Measurements from ENCODE around the gene LRCH1.
A peak's percentile ranks its signal among the peaks of the same experiment; 100 is the strongest.

LRCH1 gene

DNA sequence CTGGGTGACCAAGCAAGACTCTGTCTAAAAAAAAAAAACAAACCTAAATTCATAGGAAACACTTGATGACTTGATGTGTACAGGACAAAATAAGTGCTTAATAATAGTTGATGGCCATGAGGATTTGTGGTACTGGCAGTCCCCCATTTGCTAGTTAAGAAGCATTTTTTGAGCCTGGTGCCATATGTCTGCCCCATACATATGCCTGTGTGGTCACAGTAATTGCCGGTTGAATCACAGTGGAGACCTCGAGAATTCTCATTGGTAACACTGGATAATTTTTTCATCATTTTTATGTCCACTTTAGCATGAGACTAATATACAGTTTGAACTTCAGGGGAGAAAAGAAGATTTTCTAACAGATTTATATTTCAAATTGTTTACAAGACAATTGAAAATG is 79.2 kb downstream of the LRCH1 start:
- Mint-ChIP-seq H3K27ac (no peak overlapping the region), H3K36me3 (ENCODE audit: low read depth) (peaks cover 16% of the 10 kb centered on the region), H3K4me3 (no peak overlapping the region), H3K27me3 (no peaks in the 10 kb centered on the region), H3K4me1 (ENCODE audit: low read depth) (peaks cover 46% of the 10 kb centered on the region), H3K9me3 (no peaks in the 10 kb centered on the region)

DNA sequence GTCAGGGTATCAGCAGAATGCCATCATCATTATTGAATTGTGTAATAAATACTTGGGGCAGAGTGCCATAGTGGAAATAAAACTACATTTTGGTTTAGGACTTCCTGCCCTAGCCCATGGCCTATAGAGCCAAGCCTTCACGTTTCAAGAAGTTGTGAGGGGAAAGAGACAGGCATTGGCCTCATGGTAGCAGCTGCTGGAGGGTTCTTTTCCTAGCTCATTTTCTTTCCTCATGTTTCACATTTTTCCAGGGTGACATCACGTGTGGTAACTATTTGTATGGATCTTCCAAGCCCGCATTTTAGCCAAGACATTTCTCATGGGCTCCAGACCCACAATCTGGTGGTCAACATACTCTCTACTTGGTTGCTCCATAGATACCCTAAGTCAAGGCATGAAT is 80.4 kb downstream of the LRCH1 start:
- Mint-ChIP-seq H3K36me3 (ENCODE audit: low read depth) (peaks cover 16% of the 10 kb centered on the region), H3K4me1 (ENCODE audit: low read depth) (peaks cover 40% of the 10 kb centered on the region)

DNA sequence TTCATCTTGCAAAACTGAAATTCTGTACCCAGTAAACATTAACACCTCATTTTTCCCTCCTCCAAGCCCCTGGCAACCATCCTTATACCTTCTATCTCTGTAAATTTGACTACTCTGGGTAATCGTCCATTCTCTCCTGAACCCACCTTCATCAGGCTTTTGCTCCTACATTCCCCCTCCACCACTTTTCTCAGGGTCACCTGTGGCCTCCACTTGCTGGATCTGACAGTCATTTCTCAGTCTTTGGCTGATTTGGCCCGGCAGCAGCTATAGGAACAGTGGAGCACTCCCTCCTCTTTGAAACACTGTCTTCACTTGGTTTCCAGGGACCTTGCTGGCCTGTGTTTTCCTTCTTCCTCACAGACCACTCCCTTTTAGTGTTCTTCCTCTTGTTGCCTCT is 83.5 kb downstream of the LRCH1 start:
- H3K9me3 Mint-ChIP-seq, result no peaks in the 10 kb centered on the region
- H3K27me3 Mint-ChIP-seq, result no peaks in the 10 kb centered on the region
- H3K36me3 Mint-ChIP-seq (ENCODE audit: low read depth), result peaks cover 16% of the 10 kb centered on the region
- H3K27ac Mint-ChIP-seq, result no peak overlapping the region
- peaks cover 42% of the 10 kb centered on the region for H3K4me1 Mint-ChIP-seq (ENCODE audit: low read depth)
- no peak overlapping the region for H3K4me3 Mint-ChIP-seq

More for the DNA sequence above, 80.4 kb downstream of the LRCH1 start:
- Mint-ChIP-seq H3K27ac (no peak overlapping the region), H3K9me3 (no peaks in the 10 kb centered on the region), H3K4me3 (no peak overlapping the region), H3K27me3 (no peaks in the 10 kb centered on the region)

DNA sequence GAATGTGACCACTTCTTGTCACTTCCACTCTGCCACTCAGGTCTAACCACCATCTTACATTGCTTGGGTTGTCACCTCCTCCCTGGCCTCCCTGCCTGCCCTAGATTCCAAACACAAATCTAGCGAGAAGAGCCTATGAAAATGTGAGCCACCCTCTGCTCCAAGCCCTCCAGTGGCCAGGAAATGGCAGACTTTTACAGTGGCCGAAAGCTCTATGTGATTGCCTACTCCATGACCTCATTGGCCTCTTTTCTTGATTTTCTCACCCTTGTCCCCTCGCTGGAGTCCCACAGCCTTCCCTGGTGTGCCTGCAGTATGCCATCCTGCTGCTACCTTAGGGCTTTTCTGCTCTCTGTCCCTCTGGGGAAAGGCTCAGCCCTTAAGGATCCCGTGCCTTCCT is 84.2 kb downstream of the LRCH1 start:
- no peak overlapping the region for H3K4me3 Mint-ChIP-seq
- no peaks in the 10 kb centered on the region for H3K9me3 Mint-ChIP-seq
- H3K4me1 Mint-ChIP-seq (ENCODE audit: low read depth), result peaks cover 43% of the 10 kb centered on the region
- no peaks in the 10 kb centered on the region for H3K27me3 Mint-ChIP-seq
- no peak overlapping the region for H3K27ac Mint-ChIP-seq
- peaks cover 16% of the 10 kb centered on the region for H3K36me3 Mint-ChIP-seq (ENCODE audit: low read depth)

DNA sequence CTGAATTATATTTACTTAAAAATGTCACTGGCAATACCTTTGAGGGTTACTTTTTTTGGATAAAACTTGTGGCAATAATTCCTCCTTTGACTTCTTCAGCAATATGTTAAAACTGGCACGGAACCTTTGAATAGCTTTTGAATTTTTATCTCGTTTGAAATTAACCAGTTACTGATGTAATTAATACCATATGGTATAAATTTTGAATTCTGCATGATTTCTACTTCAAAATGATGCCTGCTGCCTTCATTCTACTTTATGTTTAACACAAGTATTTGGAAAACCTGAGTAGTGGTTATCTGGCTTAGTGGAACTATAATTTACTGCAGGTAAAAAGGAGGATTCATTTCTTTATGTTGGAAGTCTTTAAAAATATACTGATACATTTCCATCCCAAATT is 85.3 kb downstream of the LRCH1 start:
- Mint-ChIP-seq H3K4me1 (ENCODE audit: low read depth) (peaks cover 48% of the 10 kb centered on the region), H3K4me3 (no peak overlapping the region), H3K9me3 (no peaks in the 10 kb centered on the region), H3K36me3 (ENCODE audit: low read depth) (peaks cover 16% of the 10 kb centered on the region), H3K27me3 (no peaks in the 10 kb centered on the region), H3K27ac (no peak overlapping the region)

DNA sequence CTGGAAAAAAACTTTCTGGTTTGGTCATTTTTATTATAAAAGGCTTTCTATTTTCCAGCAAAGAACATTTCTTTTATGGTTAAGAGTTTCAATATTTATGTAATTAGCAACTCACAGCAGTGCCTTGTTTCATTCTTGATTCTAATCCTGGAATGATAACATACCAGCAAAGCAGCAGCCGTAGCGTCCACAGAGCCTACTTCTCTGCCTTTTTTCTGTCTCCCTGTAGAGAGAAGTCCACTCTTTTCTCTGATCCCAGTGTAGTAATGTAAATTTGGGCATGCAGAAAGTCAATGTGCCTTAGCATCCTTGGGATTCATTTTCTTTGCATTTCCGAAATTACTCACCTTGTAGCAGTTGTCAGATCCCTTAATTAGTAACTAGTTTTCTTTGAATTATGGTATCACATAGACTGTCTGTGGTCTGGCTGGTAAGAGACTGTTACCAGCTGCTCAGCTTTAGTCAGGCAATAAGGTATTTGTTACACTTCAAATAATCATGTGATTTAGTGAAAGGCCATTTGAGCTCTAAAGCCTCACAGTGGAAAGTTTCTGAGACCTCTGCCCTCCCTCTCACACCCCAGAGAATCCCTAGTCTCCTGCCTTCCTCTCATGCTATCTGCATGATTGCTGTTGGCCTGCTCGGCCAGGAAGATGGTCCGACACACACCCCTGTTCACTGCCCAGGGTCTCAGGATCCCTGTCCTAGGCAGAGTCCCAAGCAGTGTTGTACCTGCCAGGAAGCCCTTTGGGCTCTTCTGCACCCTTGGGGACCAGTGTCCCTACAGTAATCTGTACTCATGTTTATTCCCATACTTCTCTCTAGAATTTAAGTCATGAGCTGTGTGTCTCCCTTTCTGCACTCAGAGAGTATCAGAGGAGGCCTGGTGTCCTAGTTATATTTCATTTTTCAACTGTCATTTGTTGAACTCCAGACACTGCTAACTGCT is 86.3 kb downstream of the LRCH1 start:
- Mint-ChIP-seq H3K9me3 (no peaks in the 10 kb centered on the region), H3K4me3 (no peak overlapping the region), H3K27me3 (no peaks in the 10 kb centered on the region), H3K4me1 (ENCODE audit: low read depth) (peaks cover 56% of the 10 kb centered on the region), H3K36me3 (ENCODE audit: low read depth) (peaks cover 12% of the 10 kb centered on the region), H3K27ac (no peak overlapping the region)

DNA sequence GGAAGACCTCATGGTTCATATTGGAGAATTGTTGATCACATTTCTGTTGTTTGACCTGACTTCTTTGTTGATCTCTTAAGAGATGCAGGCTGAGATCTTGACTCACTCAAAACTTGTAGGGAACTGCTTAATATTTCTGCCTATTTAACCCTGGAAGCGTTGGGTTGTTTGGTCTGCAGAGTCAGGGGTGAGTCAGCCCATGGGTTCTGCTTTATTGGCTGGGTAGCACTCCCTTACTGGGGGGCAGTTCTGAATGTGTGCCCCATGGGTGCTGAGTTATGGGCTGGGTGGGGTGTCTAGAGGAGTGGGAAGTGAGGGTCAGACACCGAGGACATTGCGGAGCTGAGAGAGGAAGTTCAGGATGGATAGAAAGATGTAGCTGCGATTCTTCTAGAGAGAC is 87.9 kb downstream of the LRCH1 start:
- Mint-ChIP-seq H3K27ac (peak overlapping the region; percentile 74), H3K27me3 (no peaks in the 10 kb centered on the region), H3K36me3 (ENCODE audit: low read depth) (peaks cover 9% of the 10 kb centered on the region), H3K4me1 (ENCODE audit: low read depth) (peaks cover 60% of the 10 kb centered on the region), H3K9me3 (no peaks in the 10 kb centered on the region), H3K4me3 (no peak overlapping the region)

DNA sequence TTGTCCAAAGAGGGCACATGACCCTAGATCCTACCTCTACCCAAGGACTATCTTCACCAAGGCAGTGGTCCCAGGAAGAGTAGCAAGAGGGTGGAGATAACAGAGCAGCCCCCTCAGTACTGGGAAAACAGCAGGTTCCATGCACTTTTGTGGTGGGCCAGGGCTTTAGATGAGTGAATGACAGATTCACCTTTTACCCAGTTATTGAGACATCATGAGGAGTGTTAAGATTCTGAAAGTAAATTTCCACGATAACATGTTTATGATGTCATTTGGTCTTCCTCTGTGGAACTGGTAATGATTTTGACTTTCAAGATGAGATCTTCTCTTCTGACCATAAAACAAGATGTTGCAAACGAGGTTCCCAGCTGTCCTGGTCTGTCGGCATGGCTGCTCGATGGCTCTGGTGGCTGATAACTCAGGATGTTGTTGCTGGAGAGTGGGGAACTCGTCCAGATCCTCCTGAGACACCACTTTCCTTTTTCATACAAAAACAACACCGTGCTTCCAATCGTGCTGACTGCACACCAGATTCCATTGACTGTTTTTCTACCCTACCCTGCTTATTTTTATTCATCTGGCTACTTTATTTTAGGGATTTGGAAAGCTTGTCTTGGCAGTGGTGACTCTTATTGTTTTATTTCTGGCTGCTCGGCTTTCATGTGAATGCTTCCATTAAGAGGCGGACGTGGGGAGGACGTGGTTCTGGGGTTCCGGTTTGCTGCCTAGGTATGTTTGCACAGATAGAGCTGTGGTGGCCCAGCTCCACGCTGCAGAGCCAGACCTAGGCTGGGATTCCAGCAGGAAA is 88.5 kb downstream of the LRCH1 start:
- Mint-ChIP-seq H3K36me3 (ENCODE audit: low read depth) (peaks cover 6% of the 10 kb centered on the region), H3K27me3 (no peaks in the 10 kb centered on the region), H3K9me3 (no peaks in the 10 kb centered on the region), H3K4me3 (no peak overlapping the region), H3K4me1 (ENCODE audit: low read depth) (peaks cover 64% of the 10 kb centered on the region), H3K27ac (peak overlapping the region; percentile 74)

DNA sequence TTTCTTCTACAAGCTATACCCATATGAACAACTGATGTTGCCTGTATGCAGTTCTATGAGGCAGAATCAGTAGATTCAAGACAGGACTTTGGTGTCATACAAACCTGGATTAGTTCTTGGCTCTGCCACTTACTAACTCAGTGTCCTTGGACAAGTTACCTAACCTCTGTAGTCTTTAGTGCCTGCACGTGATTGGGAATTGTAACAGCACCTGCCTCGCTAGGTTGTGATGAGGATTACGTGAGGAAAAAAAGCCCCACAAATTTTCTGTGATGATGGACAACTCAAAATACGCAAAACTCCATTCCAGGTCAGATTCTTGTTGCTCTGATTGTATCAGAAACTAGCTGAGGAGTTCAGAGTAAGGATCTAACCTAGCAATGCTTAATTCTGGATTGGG is 89.3 kb downstream of the LRCH1 start:
- H3K4me3 Mint-ChIP-seq, result no peak overlapping the region
- H3K9me3 Mint-ChIP-seq, result no peaks in the 10 kb centered on the region
- H3K4me1 Mint-ChIP-seq (ENCODE audit: low read depth), result peaks cover 71% of the 10 kb centered on the region
- no peak overlapping the region for H3K27ac Mint-ChIP-seq
- no peaks in the 10 kb centered on the region for H3K36me3 Mint-ChIP-seq (ENCODE audit: low read depth)
- H3K27me3 Mint-ChIP-seq, result no peaks in the 10 kb centered on the region

DNA sequence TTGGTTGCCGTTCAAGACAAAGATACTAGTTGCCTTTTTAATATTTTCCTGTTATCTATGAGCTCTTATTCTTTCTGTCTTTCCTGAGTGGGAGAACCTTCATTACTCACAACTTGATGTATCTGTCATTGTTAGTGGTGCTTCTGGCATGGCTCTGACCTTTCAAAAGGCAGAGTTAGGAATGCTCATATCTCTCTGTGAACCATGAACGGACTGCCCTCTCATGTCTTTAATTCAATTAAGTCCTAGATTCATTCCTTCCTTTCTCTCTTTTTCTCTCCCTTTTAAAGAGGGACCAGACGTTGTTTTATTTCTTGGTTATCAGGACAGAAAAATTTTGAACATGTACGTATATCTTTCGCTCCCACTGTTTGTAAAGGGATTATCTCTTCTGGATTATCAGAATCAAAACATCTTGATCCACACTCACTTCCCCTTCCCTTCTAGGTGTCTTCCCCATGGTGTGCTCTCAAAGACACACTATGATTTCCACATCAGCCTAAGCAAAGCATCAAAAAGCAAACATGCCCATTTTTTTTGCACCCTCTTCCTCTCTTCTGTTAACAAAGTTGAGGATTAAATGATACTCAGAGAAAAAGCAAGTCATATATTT is 90.3 kb downstream of the LRCH1 start:
- Mint-ChIP-seq H3K9me3 (no peaks in the 10 kb centered on the region), H3K27ac (no peak overlapping the region), H3K27me3 (no peaks in the 10 kb centered on the region), H3K4me1 (ENCODE audit: low read depth) (peaks cover 77% of the 10 kb centered on the region), H3K36me3 (ENCODE audit: low read depth) (no peaks in the 10 kb centered on the region), H3K4me3 (no peak overlapping the region)

DNA sequence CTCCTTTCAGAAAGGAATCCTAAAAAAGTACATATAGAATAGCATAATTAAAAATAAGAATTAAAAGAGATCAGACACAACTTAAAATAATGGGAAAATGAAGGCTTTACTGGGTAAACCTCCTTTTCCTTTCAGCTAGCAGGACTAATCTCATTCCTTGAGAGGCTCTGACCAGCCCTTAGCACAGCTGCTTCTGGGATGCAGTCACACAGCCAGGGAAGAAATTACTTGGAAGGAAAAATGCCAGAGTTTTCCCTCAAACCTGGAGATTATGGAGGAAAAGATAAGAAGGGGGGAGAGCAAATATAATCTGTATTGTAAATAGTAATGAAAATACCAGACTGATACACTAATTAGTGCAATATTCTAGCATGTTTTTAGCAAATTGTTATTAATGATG is 91.8 kb downstream of the LRCH1 start:
- Mint-ChIP-seq H3K27ac (no peak overlapping the region), H3K27me3 (no peaks in the 10 kb centered on the region), H3K4me1 (ENCODE audit: low read depth) (peaks cover 71% of the 10 kb centered on the region), H3K9me3 (no peaks in the 10 kb centered on the region), H3K36me3 (ENCODE audit: low read depth) (no peaks in the 10 kb centered on the region), H3K4me3 (no peak overlapping the region)

DNA sequence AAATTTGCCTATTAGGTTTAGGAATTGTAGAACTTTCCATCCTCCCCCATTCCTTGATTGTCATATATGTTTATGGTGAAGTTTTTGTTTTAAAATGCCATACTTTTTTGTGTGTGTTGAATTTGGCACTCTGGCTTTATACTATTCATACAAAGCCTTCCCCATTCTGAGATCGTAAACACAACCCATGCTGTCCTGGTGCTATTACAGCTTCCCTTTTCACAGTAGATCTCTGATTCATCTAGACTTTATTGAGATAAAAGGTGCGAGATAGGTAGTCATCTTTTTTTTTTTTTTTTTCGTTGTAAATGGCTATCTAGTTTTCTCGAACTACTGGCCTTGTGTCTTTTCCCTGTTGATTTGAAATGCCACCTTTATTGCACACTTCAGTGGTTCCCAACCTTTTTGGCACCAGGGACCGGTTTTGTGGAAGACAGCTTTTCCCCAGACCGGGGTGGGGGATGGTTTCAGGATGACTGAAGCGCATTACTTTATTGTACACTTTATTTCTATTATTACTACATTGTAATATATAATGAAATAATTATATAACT is 94.6 kb downstream of the LRCH1 start:
- peaks cover 14% of the 10 kb centered on the region for H3K36me3 Mint-ChIP-seq (ENCODE audit: low read depth)
- H3K4me1 Mint-ChIP-seq (ENCODE audit: low read depth), result peaks cover 67% of the 10 kb centered on the region
- no peaks in the 10 kb centered on the region for H3K9me3 Mint-ChIP-seq
- peak overlapping the region; percentile 17 for H3K27ac Mint-ChIP-seq
- H3K4me3 Mint-ChIP-seq, result no peak overlapping the region
- no peaks in the 10 kb centered on the region for H3K27me3 Mint-ChIP-seq

DNA sequence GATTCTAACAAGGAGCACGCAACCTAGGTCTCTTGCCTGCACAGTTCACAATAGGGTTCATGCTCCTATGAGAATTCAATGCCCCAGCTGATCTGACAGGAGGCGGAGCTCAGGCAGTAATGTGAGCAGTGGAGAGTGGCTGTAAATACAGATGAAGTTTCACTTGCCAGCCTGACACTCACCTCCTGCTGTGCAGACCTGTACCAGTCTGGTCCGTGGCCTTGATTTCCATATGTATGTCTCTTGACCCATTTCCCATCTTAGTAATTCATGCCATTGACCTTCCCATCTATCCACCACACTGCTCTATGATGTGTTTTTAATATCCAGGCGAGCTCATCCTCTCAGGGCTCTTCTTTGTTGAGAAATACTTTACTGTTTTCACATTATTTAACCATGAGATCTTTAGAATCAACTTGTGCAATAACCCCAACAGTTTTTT is 95.2 kb downstream of the LRCH1 start:
- peaks cover 61% of the 10 kb centered on the region for H3K4me1 Mint-ChIP-seq (ENCODE audit: low read depth)
- H3K27ac Mint-ChIP-seq, result no peak overlapping the region
- peaks cover 15% of the 10 kb centered on the region for H3K36me3 Mint-ChIP-seq (ENCODE audit: low read depth)

DNA sequence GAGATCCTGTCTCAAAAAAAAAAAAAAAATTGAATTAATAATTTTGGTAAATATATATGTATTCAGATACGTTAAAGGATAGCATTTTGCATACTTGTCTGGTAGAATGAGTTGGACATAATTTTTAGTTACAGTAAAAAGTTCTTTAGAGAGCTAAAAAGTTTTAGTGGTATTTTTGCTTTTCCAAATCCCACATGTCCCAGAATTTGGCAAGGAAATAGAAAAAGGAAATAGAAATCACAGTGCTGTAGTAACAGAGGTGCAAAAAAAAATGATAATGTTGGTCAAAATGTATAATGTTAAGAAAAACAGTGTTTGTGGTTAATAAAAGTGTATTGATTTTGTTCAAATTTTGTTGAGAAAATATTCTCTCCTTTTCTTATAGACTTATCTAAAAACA is 96.8 kb downstream of the LRCH1 start:
- peaks cover 15% of the 10 kb centered on the region for H3K36me3 Mint-ChIP-seq (ENCODE audit: low read depth)
- H3K9me3 Mint-ChIP-seq, result no peaks in the 10 kb centered on the region
- H3K27me3 Mint-ChIP-seq, result no peaks in the 10 kb centered on the region
- no peak overlapping the region for H3K27ac Mint-ChIP-seq
- peaks cover 53% of the 10 kb centered on the region for H3K4me1 Mint-ChIP-seq (ENCODE audit: low read depth)
- no peak overlapping the region for H3K4me3 Mint-ChIP-seq

More for the DNA sequence above, 95.2 kb downstream of the LRCH1 start:
- Mint-ChIP-seq H3K9me3 (no peaks in the 10 kb centered on the region), H3K27me3 (no peaks in the 10 kb centered on the region), H3K4me3 (no peak overlapping the region)

DNA sequence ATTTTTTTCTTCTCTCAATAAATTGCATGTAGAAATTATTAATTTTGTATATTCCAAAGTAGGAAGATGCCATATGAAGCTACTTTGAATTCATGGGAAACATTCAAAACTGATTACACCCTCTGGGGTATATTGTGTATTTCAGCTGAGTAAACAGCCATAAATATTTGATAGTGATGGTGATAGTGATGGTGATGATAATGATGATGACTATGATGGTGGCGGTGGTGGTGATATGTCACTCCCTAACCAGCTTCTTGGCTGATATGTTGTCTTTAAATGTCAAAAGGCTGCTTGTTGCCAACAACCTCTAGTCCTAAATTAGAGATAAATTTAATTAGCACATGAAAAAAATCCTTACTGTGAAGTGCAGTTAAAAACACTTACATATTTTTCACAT is 102.0 kb downstream of the LRCH1 start:
- Mint-ChIP-seq H3K27ac (no peak overlapping the region), H3K27me3 (no peaks in the 10 kb centered on the region), H3K9me3 (no peaks in the 10 kb centered on the region), H3K36me3 (ENCODE audit: low read depth) (peaks cover 15% of the 10 kb centered on the region), H3K4me1 (ENCODE audit: low read depth) (peaks cover 49% of the 10 kb centered on the region), H3K4me3 (no peak overlapping the region)

All from stimulated activated naive CD8-positive, alpha-beta T cell treated with anti-CD3 and anti-CD28 coated beads, Interleukin-15, Interleukin-2, amounts not matched to agents 100 ng/mL and 50 ng/mL, for 24 hours (primary cell).